Measurements from ENCODE around the gene PGGHG.
"Not testable (repeated sequence)": the region's sequence is repeated elsewhere in the genome, so short reads cannot be mapped to it uniquely, and the experiment has no call there.

PGGHG gene

DNA sequence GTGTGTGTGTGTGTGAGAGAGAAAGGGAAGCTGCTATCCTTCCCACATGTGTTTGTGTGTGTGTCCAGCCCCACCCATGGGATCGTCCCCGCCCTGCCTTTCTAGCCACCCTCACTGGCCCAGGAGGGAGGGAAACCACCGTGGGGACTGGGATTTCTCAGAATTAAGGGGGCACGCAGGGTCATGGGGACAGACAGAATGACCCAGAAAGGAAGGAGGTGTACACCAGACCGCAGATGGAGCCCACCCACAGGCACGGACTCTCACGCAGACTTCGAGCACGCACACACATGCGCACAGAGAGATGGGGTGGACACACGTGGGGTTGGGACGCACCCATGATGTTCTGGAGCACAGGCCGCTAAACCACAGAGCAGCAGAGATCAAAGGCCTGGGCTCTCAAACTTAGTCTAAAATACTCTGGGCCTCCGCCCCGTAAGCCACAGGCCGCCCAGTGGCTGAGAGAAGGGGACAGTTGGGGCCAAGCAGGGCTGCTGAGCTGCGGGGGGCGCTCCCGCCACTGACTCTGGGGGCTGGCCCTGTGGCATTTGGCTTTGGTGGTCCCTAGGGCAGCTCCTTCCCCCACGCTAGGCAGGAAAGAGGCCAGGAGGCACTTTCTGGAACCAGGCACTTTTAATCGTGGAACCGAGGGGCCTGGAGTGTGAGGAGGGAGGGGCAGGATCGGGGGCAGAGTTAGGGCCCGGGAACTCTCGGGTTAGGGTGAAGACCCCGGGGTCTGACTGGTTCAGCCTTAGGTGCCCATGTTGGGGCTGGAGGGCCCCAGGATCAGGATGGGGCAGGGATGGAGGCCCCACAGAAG is 8.9 kb downstream of the PGGHG start:
- no peak for DNase-seq (ENCODE audit: low spot score)

DNA sequence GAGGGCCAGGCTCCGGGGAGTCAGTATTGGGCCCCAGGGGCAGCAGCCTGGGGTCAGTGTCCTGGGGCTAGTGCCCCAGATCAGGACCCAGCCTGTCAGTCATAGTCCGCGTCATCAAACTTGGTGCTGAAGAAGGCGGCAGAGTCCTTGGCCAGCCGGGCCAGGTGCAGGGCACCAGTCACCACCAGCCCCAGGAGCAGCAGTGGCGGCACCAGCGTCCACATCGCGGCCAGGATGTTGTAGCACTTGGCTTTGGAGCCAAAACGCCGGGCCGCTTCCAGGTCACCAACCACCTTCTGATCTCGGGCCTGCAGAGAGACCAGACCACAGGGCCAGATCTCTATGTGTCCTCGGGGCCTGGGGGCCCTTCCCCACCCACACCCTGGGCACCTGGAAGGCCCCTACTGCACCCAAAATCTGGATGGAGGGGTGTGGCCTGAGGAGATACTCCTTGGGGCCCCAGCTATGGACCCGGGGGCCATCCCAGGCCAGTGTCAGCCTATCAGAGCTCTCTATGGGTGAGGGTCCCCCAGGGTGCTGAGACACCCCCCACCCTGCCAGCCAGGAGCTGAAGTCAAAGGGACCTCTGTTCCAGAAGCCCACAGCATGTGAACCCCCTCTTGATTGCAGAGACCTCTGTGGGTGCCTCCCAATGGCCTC is 9.6 kb downstream of the PGGHG start:
- DNase-seq (ENCODE audit: low spot score) = no peak

DNA sequence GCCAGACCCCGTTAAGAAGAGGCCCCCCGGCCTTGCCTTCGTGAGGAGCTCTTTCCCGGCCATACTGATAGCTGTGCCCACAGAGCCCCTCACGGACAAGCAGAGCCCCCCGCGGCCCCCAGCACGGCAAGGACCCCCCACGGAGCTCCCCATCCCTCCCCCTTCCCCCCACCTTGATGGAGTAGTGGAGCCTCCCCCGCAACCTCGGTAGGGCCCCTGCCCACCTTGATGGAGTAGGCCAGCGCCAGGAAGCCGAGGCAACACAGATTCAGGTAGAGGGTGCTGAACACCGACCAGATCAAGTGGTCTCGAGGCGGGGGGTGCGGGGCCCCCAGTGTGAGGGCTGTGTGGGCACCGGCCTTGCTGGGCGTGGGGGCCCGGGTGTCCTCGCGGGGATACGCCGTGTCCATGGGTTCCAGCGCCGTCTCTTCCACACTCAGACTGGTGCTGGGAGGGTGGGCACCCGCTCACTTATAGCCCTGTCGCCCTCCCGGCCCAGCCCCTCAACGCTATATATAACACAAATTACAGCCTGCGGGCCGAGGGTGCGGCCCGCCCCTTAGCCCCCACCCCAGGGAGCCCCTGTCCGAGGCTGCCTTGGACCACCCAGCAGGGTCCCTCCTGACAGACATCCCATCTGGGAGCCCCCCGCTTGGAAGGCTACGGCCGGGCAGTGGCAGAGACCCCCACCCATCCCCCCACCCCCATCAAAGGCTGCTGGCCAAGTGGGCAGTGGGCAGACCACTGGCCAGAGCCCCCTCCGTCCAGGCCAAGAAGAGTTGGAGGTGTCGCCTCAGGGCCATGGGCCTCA is 10.4 kb downstream of the PGGHG start, which contains the start of gene IFITM5:
TSS of gene IFITM5 (minus strand) at position 446 of the 811 bp plus-strand sequence. CDS start at position 410, 36 bp downstream.
- DNase-seq (ENCODE audit: low spot score) = no peak

DNA sequence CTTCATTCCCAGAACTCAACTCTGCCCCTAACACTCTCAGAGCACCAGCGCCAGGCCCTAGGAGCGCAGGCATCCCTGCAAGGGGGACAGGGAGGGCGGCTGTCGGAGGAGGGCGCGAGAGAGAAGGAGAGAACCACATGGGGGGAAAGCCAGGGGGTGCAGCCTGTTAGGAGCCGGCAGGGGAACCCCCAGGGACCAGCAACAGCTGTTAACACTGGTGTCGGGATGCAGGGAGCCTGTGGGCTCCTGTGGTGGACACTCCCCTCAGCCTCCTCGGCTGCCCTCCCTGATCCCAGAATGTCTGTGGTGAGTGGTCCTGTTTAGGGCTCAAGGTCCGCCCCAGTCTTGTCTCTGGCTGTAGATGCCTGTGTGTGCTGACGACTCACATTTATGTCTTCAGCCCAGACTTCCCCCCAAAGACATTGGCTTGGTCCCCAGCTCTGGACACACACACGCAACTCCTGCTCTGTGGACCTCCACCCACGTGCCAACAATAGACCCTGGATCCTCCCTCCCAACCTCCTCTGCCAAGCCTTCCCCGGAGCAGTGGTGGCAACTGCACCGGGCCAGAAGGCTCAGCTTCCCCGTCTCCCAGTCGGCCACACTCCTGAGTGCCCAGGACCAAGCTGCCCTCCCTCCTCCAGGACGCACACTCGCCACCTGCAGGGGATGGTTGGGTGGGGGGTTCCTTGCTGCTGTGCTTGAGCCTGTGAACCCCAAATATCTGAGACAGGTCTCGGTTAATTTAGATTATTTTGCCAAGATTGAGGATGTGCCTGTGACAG is 11.2 kb downstream of the PGGHG start:
- peak; percentile 47 for DNase-seq (ENCODE audit: low spot score)

DNA sequence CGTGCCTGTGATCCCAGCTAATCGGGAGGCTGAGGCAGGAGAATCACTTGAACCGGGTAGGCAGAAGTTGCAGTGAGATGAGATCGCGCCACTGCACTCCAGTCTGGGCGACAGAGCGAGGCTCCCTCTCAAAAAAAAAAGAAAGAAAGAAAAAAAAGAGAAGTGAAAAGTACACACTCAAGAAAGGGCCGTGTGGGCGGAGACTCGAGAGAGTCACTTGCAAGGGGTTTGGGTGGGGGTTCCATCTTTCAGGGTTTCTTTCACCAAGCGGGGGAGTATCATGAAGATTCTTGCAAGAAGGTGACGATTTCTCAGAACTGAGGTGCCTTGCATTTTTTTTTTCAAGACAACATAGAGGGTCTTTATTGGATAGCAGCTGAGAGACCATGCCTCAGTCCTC is 14.4 kb downstream of the PGGHG start:
- no peak for DNase-seq (ENCODE audit: low spot score)

DNA sequence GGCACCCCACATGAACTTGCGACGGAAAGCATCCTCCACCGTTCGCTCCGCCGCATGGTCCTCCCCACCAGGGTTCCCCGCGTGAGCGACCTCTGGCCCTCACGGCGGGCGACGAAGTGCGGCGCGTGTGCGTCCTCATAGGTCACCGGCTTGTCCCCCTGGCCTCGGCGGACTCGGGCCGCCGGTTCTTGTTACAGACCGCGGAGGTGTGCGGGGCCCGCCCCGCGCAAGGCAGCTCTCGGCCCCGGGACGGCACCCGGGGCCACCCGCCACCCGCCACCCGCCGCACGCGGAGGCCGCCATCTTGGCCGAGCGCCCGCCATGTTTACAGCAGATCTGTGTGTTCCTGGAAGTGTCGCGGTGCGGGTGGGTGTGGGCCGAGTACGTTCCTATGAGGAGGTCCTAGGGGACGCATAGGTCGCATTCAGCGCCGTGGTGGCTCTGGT is 15.2 kb downstream of the PGGHG start:
- DNase-seq (ENCODE audit: low spot score) = no peak

DNA sequence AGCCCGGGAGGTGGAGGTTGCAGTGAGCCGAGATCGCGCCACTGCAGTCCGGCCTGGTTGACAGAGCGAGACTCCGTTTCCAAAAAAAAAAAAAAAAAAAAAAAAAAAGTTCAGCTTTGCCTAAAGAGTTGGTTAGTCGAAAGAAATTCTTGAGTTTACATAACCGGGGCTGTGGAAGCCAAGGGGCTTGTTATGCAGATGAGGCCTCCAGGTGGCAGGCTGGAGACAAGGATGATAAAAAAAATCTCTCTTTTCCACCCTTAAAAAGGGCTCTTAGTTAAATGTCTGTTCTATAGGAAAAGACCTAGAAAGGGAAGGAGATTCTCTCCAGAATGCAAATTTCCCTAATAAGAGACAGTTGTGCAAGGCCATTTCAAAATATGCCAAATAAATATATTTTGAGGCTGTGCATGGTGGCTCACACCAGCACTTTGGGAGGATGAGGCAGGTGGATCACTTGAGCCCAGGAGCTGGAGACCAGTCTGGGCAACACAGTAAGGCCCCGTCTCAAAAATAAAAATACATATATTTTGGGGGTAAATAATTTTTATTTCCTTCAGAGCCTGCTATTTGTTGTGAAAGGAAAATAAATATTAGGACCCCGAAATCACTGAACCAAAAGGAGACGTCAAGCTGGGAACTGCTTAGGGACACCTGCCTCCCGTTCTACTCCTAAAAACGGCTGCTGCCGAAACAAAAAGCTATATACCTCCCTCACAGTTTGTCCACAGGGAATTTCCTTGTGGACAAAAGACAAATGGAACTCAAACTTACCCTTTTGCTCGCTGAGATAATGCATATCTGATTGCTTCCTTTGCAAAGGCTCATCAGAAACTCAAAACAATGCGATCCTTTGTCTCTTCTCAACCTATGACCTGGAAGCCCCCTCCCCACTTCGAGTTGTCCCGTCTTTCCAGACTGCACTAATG is 16.3 kb downstream of the PGGHG start:
- peak; percentile 74 for DNase-seq (ENCODE audit: low spot score)

DNA sequence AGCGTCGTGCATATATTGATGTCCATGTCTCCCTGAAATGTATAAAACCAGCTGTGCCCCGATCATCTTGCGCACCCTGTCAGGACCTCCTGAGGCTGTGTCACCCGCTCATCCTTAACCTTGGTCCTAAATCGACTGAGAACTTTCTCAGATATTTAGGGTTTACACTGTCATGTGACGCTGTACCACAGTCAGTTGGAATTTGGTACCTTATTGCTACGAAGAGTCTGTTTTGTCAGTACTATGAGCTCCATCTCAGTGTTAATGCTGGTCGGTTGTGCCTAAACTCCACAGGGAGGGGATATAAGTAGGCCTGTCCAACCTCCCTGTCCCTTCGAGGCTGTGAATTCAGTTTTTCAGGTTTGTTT is 16.9 kb downstream of the PGGHG start:
- DNase-seq (ENCODE audit: low spot score) = no peak

DNA sequence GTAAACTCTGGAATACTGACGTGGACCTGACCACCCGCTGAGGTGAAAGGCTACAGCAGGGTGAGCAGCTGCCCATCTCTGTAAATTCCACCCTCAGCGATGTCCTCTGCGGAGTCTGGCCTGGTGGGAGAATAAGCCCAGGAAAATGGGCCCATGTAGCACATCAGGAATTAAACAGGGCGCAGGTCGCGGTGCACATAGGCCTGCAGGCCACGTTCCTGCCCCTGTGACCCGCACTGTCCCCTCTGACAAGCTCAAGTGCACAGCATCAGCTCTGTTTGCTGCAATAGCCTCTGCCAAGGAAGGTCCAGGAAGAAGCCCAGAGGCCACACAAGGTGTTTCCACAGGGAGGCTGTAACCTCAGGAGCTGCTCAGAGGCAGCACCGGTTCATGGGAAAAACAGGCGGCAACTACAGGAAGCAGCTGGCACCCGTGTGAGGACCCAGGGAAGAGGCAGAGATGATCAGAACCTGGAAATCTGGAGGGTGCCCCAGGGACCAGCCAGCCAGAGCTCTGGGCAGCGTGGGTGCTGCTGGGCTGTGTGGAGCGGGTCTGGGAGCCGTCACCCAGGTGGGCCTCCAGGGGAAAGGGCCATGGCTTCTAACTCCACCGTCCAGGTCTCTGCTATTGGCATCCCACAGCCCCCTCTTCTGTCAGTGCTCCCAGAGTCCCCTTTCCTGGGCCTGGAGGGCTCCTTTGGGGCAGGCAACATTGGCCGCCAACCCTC is 17.9 kb downstream of the PGGHG start:
- DNase-seq (ENCODE audit: low spot score) = no peak

DNA sequence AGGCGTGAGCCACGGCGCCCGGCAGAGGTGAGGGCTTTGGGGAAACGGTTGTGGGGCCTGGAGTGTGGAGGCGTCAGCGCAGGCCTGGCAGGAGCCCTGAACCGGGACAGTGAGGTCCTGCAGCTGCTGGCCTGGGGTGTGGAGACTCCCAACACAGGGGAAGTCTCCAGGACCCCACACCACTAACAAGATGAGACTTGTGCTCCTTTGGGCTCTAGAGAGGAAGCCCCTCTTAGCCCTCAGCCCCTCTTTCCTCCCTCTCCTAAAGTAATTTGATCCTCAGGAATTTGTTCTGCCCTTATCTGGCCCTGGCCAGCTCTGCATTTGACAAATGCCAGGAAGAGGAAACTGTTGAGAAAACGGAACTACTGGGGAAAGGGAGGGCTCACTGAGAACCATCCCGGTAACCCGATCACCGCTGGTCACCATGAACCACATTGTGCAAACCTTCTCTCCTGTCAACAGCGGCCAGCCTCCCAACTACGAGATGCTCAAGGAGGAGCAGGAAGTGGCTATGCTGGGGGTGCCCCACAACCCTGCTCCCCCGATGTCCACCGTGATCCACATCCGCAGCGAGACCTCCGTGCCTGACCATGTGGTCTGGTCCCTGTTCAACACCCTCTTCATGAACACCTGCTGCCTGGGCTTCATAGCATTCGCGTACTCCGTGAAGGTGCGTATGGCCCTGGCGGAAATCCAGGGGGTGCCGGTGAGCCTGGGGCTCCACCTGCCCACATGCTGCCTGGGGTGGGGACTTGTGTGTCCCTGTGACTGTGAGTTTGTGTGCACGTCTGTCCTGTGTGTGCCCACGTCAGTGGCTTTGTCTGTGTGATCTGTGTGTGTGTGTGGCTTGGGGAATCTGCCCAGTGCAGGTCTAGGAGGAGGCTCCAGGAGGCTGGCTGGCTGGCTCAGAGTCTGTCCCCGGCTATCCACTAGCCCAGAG is 19.1 kb downstream of the PGGHG start, which contains the start of gene IFITM2:
TSS of gene IFITM2 (plus strand) at position 51 of the 943 bp plus-strand sequence. CDS start at position 428, 377 bp downstream.
- not testable (repeated sequence) for DNase-seq (ENCODE audit: low spot score)

DNA sequence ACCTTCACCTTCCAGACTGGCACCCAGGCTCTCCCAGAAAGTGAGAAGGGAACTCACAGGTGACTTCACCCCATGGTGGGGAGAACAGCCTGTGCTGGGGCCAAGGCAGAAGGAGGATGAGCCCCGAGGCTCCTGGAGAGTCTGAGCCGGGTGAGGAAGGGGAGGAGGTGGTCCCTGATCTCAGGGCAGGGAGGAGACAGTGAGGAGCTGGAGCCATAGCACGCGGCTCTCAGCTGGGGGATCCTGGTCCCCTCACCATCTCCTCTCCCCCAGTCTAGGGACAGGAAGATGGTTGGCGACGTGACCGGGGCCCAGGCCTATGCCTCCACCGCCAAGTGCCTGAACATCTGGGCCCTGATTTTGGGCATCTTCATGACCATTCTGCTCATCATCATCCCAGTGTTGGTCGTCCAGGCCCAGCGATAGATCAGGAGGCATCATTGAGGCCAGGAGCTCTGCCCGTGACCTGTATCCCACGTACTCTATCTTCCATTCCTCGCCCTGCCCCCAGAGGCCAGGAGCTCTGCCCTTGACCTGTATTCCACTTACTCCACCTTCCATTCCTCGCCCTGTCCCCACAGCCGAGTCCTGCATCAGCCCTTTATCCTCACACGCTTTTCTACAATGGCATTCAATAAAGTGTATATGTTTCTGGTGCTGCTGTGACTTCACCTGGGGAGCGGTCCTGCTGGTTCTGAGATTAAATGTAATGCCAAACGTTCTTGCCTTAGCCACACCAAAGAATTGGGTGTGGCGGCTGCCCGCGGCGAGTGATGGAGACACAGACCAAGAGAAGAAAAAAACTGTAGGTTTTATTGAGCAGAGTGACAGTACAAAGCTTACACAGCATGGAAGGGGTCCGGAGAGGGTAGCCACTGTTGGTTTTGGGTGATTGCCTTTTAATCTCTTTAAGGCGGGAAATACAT is 20.1 kb downstream of the PGGHG start:
- DNase-seq (ENCODE audit: low spot score) = not testable (repeated sequence)

DNA sequence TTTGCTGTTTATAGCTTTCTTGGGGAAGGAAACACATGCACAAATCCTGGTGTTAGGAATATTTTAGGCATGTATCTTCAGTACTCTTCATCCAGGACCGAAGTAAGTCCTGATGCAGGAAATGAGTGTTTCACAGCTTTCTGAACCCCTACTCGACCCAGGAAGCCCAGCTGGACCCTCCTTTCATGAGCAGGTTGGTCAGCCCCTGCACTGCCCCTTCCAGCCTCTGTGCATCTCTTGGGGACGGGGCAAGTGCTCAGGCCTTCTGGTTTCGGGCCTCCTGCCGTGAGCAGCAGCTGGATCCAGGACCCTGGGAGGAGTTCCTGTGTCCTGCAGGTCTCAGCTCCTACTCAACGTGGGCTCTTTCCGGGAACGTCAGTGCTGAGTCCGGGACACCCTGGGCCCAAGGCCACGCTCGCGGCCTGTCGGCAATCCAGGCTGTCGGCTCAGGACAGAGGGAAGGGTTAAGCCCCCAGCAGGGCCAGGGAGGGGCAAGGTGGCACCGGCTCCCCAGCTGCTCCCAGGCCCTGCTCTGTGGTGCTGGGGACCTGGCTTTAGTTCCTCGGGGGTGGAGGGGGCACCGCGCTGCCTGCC is 21.1 kb downstream of the PGGHG start:
- DNase-seq (ENCODE audit: low spot score) = not testable (repeated sequence)

DNA sequence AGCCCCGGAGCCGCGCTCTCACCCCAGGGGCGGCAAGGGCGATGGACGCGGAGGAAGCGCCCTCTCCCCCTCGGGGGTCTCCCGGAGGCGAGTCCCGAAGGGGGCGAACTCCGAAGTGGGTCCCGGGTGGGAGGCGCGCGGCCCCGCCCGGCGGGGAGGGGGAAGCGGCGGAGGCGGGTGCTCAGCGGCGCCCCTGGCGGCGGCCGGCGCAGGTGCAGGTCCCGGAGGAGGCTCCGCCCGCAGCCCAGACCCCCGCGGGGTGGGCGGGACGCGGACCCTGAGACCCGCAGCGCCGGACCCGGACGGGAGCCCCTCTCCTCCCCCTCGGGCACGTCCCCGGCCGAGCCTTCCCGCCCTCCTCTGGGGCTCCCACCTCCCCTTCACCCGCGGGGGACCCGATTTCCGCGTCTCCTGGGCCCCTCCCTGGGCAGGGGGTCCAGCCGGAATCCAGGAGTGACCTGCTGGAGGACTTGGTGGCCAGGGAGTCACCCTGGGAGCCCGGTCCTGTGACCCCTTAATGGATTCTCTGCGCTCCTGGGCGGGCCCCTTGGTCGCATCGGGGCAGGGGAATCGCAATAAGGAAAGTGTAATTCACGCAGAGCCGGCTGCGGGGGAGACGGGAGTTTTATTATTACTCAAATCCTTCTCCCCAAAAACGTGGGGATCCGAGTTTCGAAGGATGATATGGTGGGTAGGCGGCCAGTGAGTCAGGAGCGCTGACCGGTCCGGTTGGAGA is 22.3 kb downstream of the PGGHG start:
- DNase-seq (ENCODE audit: low spot score) = not testable (repeated sequence)

DNA sequence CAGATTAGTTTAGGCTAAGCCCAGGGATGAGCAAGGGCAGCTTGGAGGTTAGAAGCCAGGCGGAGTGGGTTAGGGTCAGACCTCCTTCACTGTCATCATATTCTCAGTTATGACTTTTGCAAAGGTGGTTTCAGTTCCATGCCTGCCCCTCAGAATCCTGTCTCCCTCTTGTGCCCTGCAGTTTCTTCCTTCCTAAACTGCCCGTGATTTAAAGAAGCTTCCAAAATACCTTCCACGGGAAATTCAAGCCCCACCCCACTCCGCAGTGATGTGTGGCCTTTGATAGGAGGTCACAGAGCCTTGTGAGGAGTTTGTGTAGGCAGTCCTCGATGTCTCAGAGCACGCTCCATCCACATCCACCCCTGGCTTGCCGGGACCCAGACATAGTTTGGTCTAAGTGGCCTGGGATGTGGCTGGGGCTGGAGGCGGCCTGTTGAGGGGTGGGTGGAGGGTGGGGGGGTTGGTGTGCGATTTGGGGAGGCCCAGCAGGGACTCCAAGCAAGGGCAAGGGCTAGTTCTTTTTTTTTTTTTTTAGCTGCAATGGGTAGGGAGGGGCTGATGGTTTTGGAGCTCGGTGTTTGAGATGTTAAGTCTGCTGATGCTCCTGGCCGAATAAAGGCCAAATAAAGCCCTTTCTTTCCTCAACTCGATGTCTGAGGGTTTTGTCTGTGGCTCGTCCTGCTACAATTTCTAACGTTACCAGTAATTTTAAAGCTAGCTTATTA is 23.3 kb downstream of the PGGHG start:
- DNase-seq (ENCODE audit: low spot score) = no peak

DNA sequence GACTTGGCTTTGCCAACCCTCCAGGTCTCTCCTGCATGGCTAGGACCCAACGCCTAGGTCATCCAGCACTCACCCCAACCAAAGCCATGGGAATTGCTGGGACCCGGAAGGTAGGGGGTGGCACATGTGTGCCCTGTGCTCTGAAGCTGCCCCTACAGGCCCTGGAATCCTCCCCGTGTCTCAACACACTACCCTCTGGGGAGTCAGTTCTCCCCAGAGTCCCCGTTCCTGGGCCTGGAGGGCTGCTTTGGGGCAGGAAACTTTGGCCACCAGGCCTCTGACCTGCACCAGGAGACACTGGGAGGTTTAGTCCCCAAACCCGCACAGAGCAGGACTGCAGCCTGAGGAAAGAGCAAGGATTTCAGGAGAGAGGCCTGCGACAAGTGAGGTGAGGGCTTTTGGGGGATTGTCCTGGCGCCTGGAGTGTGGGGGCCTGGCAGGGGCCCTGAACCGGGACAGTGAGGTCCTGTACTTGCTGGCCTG is 24.4 kb downstream of the PGGHG start:
- no peak for DNase-seq (ENCODE audit: low spot score)
